ENCODE measurements around the gene SLC10A7. TPM values are rescaled to one million over a fixed set of nuclear protein-coding genes. Genes with fewer than 3 reads are reported as not detected.
"Not testable (repeated sequence)": the region's sequence is repeated elsewhere in the genome, so short reads cannot be mapped to it uniquely, and the experiment has no call there.

SLC10A7 gene
- total and polyA plus RNA-seq, 2 donors (not counting 1 experiment from before 2014, with no cell fraction given): 7.4 to 12.6 TPM

DNA sequence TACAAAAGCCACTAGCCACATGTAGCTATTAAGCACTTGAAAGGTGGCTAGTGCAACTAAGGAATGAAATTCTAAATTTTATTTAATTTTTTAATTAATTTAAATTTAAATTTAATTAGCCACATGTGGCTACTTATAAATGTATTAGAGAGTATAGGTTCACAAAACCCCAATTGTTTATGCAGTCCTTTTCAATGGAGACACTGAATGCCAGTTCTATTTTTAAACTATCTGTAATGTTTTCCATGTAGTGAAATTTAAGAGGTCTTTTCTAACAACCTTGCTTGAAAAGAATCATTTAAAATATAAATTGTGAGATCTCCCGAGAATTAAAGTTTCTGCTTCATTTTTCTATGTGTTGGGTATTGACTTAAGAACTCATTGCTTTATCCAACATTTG is 154.4 kb downstream of the SLC10A7 start:
- DNase-seq (ENCODE audit: low read depth in 2 of 2): no peak
- Histone ChIP-seq H3K27me3 (ENCODE audit: control insufficient read depth, insufficient read depth, low read length) (no peaks in the 10 kb centered on the region), H3K9ac (ENCODE audit: insufficient read depth, low read length) (no peak overlapping the region), H3K36me3 (ENCODE audit: control insufficient read depth, insufficient read depth, low read length) (no peaks in the 10 kb centered on the region), H2AFZ (ENCODE audit: low read length) (no peak overlapping the region), H3K79me2 (ENCODE audit: control insufficient read depth, insufficient read depth, low read length) (no peaks in the 10 kb centered on the region), H3K4me3 (replicated peaks in 1 of 4; ENCODE audit: control extremely low read depth in 1 of 4, insufficient read depth in 1 of 4, low read depth in 3 of 4, low read length in 4 of 4) (no peak overlapping the region), H3K9me3 (ENCODE audit: control insufficient read depth, insufficient read depth, low read depth, low read length) (no peaks in the 10 kb centered on the region), H4K20me1 (ENCODE audit: control insufficient read depth, extremely low read depth, insufficient read depth, low read length) (no peaks in the 10 kb centered on the region), H3K4me2 (ENCODE audit: extremely low read depth, insufficient read depth, low read length) (no peak overlapping the region), H3K27ac (ENCODE audit: insufficient read depth, low read length) (no peak overlapping the region), H3K4me1 (ENCODE audit: control insufficient read depth, extremely low read depth, insufficient read depth, low read length) (no peaks in the 10 kb centered on the region)
- no peak for TF ChIP-seq CTCF (conservative IDR thresholded peaks at IDR 0.05 in 1 of 2, IDR thresholded peaks at IDR 0.05 in 1 of 2; ENCODE audit: low read depth in 1 of 2, low read length in 2 of 2)
- no peak for TF ChIP-seq EZH2 (IDR thresholded peaks at IDR 0.05; ENCODE audit: low read length, missing control alignments)

GRCh38 chr4:146359771-146360170 is 162.0 kb downstream of the SLC10A7 start:
- no peak overlapping the region for H3K4me3 ChIP-seq (replicated peaks in 1 of 4; ENCODE audit: control extremely low read depth in 1 of 4, insufficient read depth in 1 of 4, low read depth in 3 of 4, low read length in 4 of 4)
- TF ChIP-seq EZH2 (IDR thresholded peaks at IDR 0.05; ENCODE audit: low read length, missing control alignments) (no peak), CTCF (conservative IDR thresholded peaks at IDR 0.05 in 1 of 2, IDR thresholded peaks at IDR 0.05 in 1 of 2; ENCODE audit: low read depth in 1 of 2, low read length in 2 of 2) (no peak)
- H3K4me1 ChIP-seq (ENCODE audit: control insufficient read depth, extremely low read depth, insufficient read depth, low read length): no peaks in the 10 kb centered on the region
- H2AFZ ChIP-seq (ENCODE audit: low read length): no peak overlapping the region
- no peaks in the 10 kb centered on the region for H4K20me1 ChIP-seq (ENCODE audit: control insufficient read depth, extremely low read depth, insufficient read depth, low read length)
- H3K9me3 ChIP-seq (ENCODE audit: control insufficient read depth, insufficient read depth, low read depth, low read length): no peaks in the 10 kb centered on the region
- H3K9ac ChIP-seq (ENCODE audit: insufficient read depth, low read length): no peak overlapping the region
- no peak overlapping the region for H3K4me2 ChIP-seq (ENCODE audit: extremely low read depth, insufficient read depth, low read length)
- DNase-seq (ENCODE audit: low read depth in 2 of 2): peak in 1 of 2 donors; percentile 18
- no peaks in the 10 kb centered on the region for H3K27me3 ChIP-seq (ENCODE audit: control insufficient read depth, insufficient read depth, low read length)
- H3K27ac ChIP-seq (ENCODE audit: insufficient read depth, low read length): no peak overlapping the region
- H3K79me2 ChIP-seq (ENCODE audit: control insufficient read depth, insufficient read depth, low read length): no peaks in the 10 kb centered on the region
- no peaks in the 10 kb centered on the region for H3K36me3 ChIP-seq (ENCODE audit: control insufficient read depth, insufficient read depth, low read length)

- H3K9ac ChIP-seq (ENCODE audit: insufficient read depth, low read length); H3K79me2 ChIP-seq (ENCODE audit: control insufficient read depth, insufficient read depth, low read length); H3K27me3 ChIP-seq (ENCODE audit: control insufficient read depth, insufficient read depth, low read length); H4K20me1 ChIP-seq (ENCODE audit: control insufficient read depth, extremely low read depth, insufficient read depth, low read length); H3K9me3 ChIP-seq (ENCODE audit: control insufficient read depth, insufficient read depth, low read depth, low read length); H3K4me2 ChIP-seq (ENCODE audit: extremely low read depth, insufficient read depth, low read length); DNase-seq (ENCODE audit: low read depth in 2 of 2); H2AFZ ChIP-seq (ENCODE audit: low read length); H3K36me3 ChIP-seq (ENCODE audit: control insufficient read depth, insufficient read depth, low read length); H3K27ac ChIP-seq (ENCODE audit: insufficient read depth, low read length); H3K4me1 ChIP-seq (ENCODE audit: control insufficient read depth, extremely low read depth, insufficient read depth, low read length); H3K4me3 ChIP-seq (replicated peaks in 1 of 4; ENCODE audit: control extremely low read depth in 1 of 4, insufficient read depth in 1 of 4, low read depth in 3 of 4, low read length in 4 of 4): not testable (repeated sequence)
Observed at GRCh38 chr4:146350114-146350513, 171.6 kb downstream of the SLC10A7 start.
